ENCODE results near the gene CA7.

CA7 gene

GRCh38 chr16:66859397-66860068 is 15.3 kb downstream of the CA7 start:
- POLR2A ChIA-PET = no interaction called here
- no peaks in the 10 kb centered on the region for H3K4me1 ChIP-seq (ENCODE audit: control insufficient read depth, insufficient read depth, low read length)
- CTCF ChIA-PET = interaction anchor here (1.0 to 2.3 kb wide), 3 partner anchors 9 to 29 kb away, joined by 5 to 27 read pairs (median 6); partner anchors contain the start of gene NAE1
- H3K4me3 ChIP-seq (ENCODE audit: low read depth, low read length) = no peak overlapping the region
- no peaks in the 10 kb centered on the region for H3K9me3 ChIP-seq (ENCODE audit: control insufficient read depth, insufficient read depth, low read depth, low read length)
- H3K27ac ChIP-seq (ENCODE audit: extremely low read depth, low read depth, low read length) = no peak overlapping the region
- TF ChIP-seq, protein P1, sequence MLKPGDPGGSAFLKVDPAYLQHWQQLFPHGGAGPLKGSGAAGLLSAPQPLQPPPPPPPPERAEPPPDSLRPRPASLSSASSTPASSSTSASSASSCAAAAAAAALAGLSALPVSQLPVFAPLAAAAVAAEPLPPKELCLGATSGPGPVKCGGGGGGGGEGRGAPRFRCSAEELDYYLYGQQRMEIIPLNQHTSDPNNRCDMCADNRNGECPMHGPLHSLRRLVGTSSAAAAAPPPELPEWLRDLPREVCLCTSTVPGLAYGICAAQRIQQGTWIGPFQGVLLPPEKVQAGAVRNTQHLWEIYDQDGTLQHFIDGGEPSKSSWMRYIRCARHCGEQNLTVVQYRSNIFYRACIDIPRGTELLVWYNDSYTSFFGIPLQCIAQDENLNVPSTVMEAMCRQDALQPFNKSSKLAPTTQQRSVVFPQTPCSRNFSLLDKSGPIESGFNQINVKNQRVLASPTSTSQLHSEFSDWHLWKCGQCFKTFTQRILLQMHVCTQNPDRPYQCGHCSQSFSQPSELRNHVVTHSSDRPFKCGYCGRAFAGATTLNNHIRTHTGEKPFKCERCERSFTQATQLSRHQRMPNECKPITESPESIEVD (tag by site-specific recombination; IDR thresholded peaks at IDR 0.05) = no peak
- TF ChIP-seq ZNF600 (tag by site-specific recombination; IDR thresholded peaks at IDR 0.05) = no peak
- no peak for TF ChIP-seq ZNF138 (tag by site-specific recombination; IDR thresholded peaks at IDR 0.05; ENCODE audit: borderline replicate concordance)
- no peak for TF ChIP-seq KLF8 (tag by site-specific recombination; IDR thresholded peaks at IDR 0.05)
- no peak for TF ChIP-seq ZNF24 (tag by site-specific recombination; IDR thresholded peaks at IDR 0.05)
- TF ChIP-seq ZNF335 (tag by site-specific recombination; conservative IDR thresholded peaks at IDR 0.05) = 0 out of 2 replicates have a peak, but pooled peaks have one; percentile 10
- no peak for TF ChIP-seq ZNF558 (tag by site-specific recombination; IDR thresholded peaks at IDR 0.05)
- no peak for TF ChIP-seq ZFP41 (tag by site-specific recombination; IDR thresholded peaks at IDR 0.05; ENCODE audit: borderline replicate concordance)
- H3K36me3 ChIP-seq (ENCODE audit: control insufficient read depth in 2 of 2, insufficient read depth in 1 of 2, low read length in 2 of 2) = no peaks in the 10 kb centered on the region

- CTCF ChIA-PET = interaction anchor here (0.6 to 1.4 kb wide), 4 partner anchors 32 to 254 kb away, joined by 3 to 10 read pairs (median 4); partner anchors contain the start of gene NAE1
- no peak overlapping the region for H3K4me3 ChIP-seq (ENCODE audit: low read depth, low read length)
- POLR2A ChIA-PET = interaction anchor here (1.8 kb wide), 1 partner anchor 31 kb away, joined by 5 read pairs; the partner anchor contains the start of gene NAE1
- H3K4me1 ChIP-seq (ENCODE audit: control insufficient read depth, insufficient read depth, low read length) = no peaks in the 10 kb centered on the region
- no peaks in the 10 kb centered on the region for H3K9me3 ChIP-seq (ENCODE audit: control insufficient read depth, insufficient read depth, low read depth, low read length)
- H3K27ac ChIP-seq (ENCODE audit: extremely low read depth, low read depth, low read length) = no peak overlapping the region
- TF ChIP-seq ZNF335 (tag by site-specific recombination; conservative IDR thresholded peaks at IDR 0.05) (peak; percentile 70), EGR2 (tag by site-specific recombination; IDR thresholded peaks at IDR 0.05; ENCODE audit: low read depth) (no peak)
- no peaks in the 10 kb centered on the region for H3K36me3 ChIP-seq (ENCODE audit: control insufficient read depth in 2 of 2, insufficient read depth in 1 of 2, low read length in 2 of 2)
Observed at GRCh38 chr16:66862023-66862520, 17.9 kb downstream of the CA7 start.

DNA sequence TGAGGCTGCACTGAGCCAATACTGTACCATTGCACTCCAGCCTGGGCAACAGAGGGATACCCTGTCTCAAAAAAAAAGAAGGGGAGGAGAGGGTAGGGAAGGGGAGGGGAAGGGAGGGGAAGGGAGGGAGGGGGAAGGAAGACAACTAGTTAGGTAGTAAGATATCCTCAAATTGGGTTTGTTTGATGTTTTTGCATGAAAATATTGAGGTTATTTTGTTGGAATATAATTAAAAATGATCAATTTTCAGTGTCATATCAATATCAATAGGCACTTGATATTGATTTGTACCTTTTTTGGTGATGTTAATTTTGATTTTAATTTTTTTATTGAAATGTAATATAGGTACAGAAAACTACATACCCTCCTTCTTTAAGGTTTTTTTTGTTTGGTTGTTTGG is 19.5 kb downstream of the CA7 start:
- Histone ChIP-seq H3K4me3 (ENCODE audit: low read depth, low read length) (no peak overlapping the region), H3K9me3 (ENCODE audit: control insufficient read depth, insufficient read depth, low read depth, low read length) (no peaks in the 10 kb centered on the region), H3K4me1 (ENCODE audit: control insufficient read depth, insufficient read depth, low read length) (no peaks in the 10 kb centered on the region), H3K27ac (ENCODE audit: extremely low read depth, low read depth, low read length) (no peak overlapping the region), H3K36me3 (ENCODE audit: control insufficient read depth in 2 of 2, insufficient read depth in 1 of 2, low read length in 2 of 2) (no peaks in the 10 kb centered on the region)
- CTCF ChIA-PET = interaction anchor here (0.8 kb wide), 1 partner anchor 138 kb away, joined by 3 read pairs; no protein-coding TSS in a partner anchor
- POLR2A ChIA-PET = no interaction called here
- no peak for TF ChIP-seq ZNF768 (tag by site-specific recombination; IDR thresholded peaks at IDR 0.05)
- TF ChIP-seq ZNF394 (tag by site-specific recombination; IDR thresholded peaks at IDR 0.05; ENCODE audit: borderline replicate concordance) = no peak
- no peak for TF ChIP-seq ZNF19 (tag by site-specific recombination; IDR thresholded peaks at IDR 0.05; ENCODE audit: low read depth)
- TF ChIP-seq ZNF398 (tag by site-specific recombination; IDR thresholded peaks at IDR 0.05) = no peak
- TF ChIP-seq ZBTB48 (tag by site-specific recombination; IDR thresholded peaks at IDR 0.05) = no peak
- no peak for TF ChIP-seq ZNF169 (tag by site-specific recombination; IDR thresholded peaks at IDR 0.05)
- TF ChIP-seq, protein P2, sequence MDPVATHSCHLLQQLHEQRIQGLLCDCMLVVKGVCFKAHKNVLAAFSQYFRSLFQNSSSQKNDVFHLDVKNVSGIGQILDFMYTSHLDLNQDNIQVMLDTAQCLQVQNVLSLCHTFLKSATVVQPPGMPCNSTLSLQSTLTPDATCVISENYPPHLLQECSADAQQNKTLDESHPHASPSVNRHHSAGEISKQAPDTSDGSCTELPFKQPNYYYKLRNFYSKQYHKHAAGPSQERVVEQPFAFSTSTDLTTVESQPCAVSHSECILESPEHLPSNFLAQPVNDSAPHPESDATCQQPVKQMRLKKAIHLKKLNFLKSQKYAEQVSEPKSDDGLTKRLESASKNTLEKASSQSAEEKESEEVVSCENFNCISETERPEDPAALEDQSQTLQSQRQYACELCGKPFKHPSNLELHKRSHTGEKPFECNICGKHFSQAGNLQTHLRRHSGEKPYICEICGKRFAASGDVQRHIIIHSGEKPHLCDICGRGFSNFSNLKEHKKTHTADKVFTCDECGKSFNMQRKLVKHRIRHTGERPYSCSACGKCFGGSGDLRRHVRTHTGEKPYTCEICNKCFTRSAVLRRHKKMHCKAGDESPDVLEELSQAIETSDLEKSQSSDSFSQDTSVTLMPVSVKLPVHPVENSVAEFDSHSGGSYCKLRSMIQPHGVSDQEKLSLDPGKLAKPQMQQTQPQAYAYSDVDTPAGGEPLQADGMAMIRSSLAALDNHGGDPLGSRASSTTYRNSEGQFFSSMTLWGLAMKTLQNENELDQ (tag by site-specific recombination; IDR thresholded peaks at IDR 0.05; ENCODE audit: low read depth) = no peak
- no peak for TF ChIP-seq PRDM10 (tag by site-specific recombination; IDR thresholded peaks at IDR 0.05)
- TF ChIP-seq ZNF670 (tag by site-specific recombination; IDR thresholded peaks at IDR 0.05; ENCODE audit: low read depth) = no peak
- no peak for TF ChIP-seq ZBTB8A (tag by site-specific recombination; IDR thresholded peaks at IDR 0.05)

Data from HEK293 (cell line).